HG03135 (cell line): ENCODE data around the gene KIRREL3.

Source experiments
- ATAC-seq: cut with Tn5 transposase; IDR thresholded peaks from one replicate; pipeline ENCODE4 v1.9.1; 2021; ENCODE audit warnings: mild to moderate bottlenecking, moderate library complexity; ENCODE audit not compliant: unreplicated experiment

Gene KIRREL3

GRCh38 chr11:126646701-126647557 is 353.6 kb downstream of the KIRREL3 start:
- no peak for ATAC-seq

GRCh38 chr11:126645186-126645585 is 355.4 kb downstream of the KIRREL3 start:
- ATAC-seq: no peak

- ATAC-seq: no peak
Measured at GRCh38 chr11:126640186-126640585, 360.4 kb downstream of the KIRREL3 start.

- no peak for ATAC-seq
Measured at GRCh38 chr11:126639692-126640091, 360.9 kb downstream of the KIRREL3 start.

- no peak for ATAC-seq
Measured at GRCh38 chr11:126638648-126639047, 361.9 kb downstream of the KIRREL3 start.

- no peak for ATAC-seq
Measured at GRCh38 chr11:126637795-126638175, 362.8 kb downstream of the KIRREL3 start.

- no peak for ATAC-seq
Measured at GRCh38 chr11:126636911-126637794, 363.4 kb downstream of the KIRREL3 start.

GRCh38 chr11:126635511-126635910 is 365.1 kb downstream of the KIRREL3 start:
- ATAC-seq: no peak

- ATAC-seq: no peak
Measured at GRCh38 chr11:126634963-126635362, 365.6 kb downstream of the KIRREL3 start.

- no peak for ATAC-seq
Measured at GRCh38 chr11:126633330-126633729, 367.2 kb downstream of the KIRREL3 start.

GRCh38 chr11:126630893-126631798 is 369.4 kb downstream of the KIRREL3 start:
- ATAC-seq: no peak

GRCh38 chr11:126630488-126630887 is 370.1 kb downstream of the KIRREL3 start:
- ATAC-seq: no peak

- no peak for ATAC-seq
Measured at GRCh38 chr11:126628790-126629621, 371.6 kb downstream of the KIRREL3 start.

- no peak for ATAC-seq
Measured at GRCh38 chr11:126628450-126628789, 372.1 kb downstream of the KIRREL3 start.

- ATAC-seq: no peak
Measured at GRCh38 chr11:126627421-126627820, 373.1 kb downstream of the KIRREL3 start.

- no peak for ATAC-seq
Measured at GRCh38 chr11:126624506-126624905, 376.1 kb downstream of the KIRREL3 start.

- no peak for ATAC-seq
Measured at GRCh38 chr11:126619516-126619915, 381.1 kb downstream of the KIRREL3 start.

GRCh38 chr11:126615845-126616244 is 384.7 kb downstream of the KIRREL3 start:
- ATAC-seq: no peak

- no peak for ATAC-seq
Measured at GRCh38 chr11:126613272-126613671, 387.3 kb downstream of the KIRREL3 start.

- no peak for ATAC-seq
Measured at GRCh38 chr11:126612671-126613070, 387.9 kb downstream of the KIRREL3 start.
